Stimulated activated CD4-positive, alpha-beta T cell treated with anti-CD3 and anti-CD28 coated beads, Interleukin-4, amount 100 ng/mL, for 48 hours (primary cell): ENCODE measurements around the gene TTC24.

ENCODE experiments used
- DNase-seq, 2 donors: peaks; one replicate each; pipeline ENCODE4 v3.0.0-alpha.2; 2020; ENCODE audit warnings: low read depth in 2 of 2

The TTC24 gene

DNA sequence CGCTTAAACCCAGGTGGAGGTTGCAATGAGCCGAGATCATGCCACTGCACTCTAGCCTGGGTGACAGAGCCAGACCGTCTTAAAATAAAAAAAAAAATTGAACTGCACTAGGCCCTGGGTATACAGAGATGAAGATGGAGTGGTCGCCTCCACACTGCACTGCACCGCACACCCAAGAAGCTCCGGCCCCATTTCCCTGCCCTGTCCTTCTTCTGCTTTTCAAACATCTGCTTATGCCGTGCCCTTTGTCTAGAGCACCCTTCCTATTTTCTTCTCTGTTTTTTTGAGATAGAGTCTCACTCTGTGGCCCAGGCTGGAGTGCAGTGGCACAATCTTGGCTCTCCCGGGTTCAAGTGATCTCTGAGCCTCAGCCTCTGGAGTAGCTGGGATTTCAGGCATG is 24.6 kb upstream of the TTC24 start:
- no peak for DNase-seq

DNA sequence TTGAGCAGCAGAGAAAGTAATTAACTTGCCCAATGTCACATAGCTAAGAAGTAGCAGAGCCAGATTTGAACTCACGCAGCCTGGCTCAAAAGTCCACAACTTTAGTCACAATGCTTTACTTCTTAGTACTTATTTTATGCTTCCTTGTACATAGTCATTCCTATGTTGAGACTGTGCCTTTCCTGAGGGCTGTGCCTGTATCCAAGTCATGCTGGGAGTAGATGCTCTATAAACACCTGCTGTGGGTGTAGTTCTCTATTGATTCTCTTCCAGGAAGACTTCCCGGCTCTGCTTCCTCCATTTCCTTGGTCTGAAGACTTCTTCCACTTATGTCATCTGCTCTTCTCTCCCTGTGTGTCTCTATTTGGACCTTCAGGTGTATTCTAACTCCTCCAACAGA is 23.8 kb upstream of the TTC24 start:
- DNase-seq: no peak

DNA sequence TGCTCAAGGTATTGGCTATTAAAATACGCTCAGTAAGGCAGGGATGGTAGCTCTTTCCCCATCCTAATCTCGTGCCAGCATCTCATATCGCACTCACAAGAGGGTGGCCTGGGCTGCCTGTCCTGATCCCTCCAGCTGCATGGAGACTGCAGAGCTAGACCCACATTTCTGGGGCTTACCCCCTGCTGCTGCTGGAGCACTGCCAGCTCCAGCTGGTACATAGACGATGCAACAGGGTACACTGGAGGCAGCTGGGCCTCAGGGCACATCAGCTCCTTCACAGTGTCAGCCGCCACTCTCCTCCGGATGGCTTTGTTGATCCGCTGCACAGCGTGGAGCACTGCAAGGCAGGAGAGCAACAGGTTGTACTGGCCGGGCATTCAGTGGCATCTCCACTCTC is 23.2 kb upstream of the TTC24 start:
- DNase-seq: no peak

DNA sequence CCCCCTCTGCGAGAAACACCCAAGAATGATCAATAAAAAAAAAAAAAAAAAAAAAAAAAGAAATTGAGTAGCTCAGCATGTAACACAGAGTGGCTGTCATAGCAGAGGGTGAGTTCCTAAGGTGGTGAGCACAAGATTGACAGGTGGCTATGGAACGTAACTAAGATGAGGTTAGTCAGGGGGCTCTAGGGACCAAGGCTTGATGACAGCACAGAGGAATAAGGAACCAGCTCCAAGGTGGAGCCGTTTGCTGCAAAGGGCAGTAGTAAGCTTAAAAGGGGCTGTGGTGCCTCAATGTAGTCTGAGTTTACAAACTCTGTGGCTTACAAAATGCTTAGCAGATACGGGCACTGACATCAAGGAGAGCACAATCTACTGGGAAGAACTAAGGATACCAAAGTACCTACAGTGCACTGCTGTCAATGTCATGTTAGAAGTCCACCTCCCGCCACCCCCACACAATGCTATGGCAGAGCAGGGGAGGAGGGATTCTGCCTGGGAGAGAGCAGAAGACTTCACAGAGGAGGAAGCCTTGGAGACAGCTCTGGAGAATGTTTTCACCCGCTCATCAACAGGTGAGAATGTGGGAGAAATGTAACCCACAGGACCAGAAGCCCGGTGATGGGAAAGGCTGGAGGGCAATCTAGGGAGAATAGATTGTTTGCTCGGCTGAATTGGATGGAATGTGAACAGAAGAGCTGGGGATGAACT is 20.3 kb upstream of the TTC24 start:
- no peak for DNase-seq

DNA sequence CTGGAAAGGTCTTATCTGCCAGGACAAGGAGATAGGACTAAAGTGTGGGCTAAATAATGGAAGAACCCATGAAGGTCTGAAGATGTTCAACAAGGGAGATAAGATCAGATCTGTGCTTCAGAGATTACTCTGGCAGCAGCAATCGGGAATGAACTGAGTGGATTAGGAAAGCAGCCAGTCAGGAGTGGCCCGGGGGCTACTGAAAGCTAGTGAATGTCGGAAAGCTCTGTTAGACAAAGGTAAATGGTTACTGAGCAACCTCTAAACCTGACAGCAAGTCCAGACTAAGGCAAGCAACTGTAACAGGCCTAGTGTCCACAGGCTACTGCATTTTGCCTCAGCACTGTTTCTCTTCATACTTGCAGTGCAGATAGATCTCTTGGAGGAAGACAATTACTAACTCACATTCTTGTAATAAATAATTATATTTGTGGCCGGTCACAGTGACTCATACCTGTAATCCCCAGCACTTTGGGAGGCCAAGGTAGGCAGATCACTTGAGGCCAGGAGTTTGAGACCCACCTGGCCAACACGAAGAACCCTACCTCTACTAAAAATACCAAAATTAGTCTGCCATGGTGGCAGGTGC is 19.6 kb upstream of the TTC24 start:
- no peak for DNase-seq

DNA sequence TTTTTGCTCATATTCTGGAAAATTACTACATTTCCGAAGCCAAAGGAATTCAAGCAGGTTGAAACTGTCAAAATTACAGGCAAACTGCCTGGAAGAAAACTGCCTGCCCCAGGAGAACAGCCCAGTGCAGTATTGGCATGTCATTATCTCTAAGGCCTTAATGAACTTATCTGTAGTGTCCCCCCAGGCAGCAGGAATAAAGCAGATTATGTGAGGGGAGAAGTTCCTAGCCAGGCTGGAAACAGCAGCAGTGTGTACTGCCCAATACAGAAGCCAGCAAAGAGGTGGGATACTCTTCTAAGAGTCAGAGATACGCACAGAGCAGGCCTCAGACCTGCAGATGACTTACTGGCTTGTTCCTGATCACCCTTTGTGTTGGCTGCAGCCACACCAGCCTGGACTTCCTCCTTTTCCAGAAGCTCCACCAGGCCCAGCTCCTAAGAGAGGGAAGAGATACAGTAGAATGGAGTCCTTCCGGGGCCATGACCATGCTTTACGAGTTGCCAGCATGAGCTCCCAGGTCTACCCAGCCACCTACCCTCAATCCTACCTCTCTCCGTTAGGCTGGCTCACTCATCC is 18.8 kb upstream of the TTC24 start:
- no peak for DNase-seq

DNA sequence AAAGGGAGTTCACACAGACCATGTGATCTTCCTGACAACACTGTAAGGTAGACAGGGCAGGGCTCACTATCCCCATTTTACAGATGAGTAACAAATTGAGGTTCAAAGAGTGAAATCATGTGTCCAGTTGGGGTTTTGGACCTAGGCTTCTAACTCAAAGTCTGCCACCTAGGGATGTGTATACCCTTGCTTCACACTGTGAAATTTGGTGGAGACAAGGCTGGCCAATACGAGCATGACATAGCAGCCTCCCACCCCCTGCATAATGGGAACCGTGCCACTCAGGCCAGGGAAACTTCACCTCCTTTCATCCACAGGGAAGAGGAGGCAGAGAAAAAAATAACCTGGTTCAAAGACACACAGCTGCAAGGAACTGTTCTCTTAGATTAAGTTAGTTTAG is 14.0 kb upstream of the TTC24 start:
- no peak for DNase-seq

DNA sequence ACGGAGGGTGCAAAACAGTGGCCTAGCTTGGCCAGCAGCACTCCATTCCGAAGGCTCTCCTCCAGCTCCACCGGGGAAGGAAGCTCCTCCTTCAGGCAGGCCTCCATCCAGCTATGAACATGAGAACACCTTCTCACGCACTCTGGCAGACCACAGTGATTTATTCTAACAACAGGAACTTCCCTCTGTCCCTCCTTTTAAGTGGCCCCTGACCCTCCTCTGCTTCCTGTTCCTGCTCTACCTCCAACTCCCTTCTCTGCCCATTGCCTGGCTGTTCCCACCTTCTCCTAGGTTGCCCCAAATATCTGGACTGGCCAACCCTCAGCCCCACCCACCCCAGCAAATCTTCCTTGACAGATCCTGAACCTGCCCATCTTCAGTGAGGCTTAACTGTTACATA is 13.1 kb upstream of the TTC24 start:
- no peak for DNase-seq

DNA sequence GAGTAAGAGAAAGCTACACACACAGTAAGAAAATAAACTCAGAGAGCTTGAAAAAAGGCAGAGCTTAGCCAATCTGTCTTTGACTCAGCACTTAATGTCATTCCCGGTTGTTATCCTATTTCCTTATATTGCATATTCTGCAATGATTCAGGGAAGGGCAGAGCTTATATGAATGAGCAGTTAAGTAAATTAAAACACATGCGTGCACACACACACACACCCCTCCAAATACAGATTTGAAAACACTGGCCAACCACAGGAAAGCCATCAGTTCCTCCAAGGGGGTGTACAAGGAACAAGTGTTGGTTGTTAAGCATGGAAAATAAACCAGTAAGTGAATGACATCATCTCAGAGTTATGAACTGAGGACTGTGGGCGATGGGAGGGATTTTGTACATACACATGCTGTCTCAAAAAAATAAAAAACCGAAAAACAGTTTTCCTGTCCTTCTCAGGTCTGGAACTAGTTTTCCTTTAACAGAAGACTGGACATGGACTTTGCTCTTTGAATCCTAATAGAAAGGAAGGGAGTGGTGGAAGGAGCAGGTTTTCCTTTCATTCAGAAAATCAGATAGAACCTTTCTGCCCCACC is 8.2 kb upstream of the TTC24 start:
- no peak for DNase-seq

DNA sequence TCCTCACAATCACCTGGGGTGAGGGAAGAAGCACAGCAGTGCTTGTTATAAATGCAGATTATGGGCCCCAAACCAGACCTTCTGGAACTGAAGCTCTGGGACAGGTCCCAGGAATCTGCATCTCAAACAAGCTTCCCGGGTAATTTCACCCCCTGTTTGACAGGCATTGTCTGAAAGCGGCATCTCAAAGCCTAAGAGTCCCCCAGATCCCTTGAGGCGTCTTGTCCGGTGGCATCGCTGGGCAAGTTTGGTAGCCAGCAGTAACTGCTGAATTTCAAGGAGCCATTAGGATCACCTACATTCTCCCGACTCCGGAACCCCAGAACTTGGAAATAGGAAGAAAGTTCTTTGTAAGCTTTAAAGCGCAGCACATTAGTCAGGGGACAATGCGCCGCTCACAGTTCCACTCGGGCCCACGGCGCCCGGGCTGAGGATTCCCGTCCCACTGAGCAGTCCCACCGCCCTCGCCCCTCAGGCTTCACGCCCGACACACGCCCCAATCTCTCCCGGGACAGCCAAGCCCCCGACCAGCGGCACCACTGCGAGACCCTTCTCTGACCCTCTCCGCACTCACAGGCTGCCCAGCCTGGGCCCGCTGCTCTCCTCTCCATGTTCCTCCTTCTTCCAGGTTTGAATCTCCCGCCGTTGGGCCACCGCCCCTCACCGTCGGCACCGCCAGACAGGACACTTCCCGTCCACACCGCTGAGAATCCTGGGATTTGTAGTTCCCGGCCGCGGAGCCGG is 7.4 kb upstream of the TTC24 start, which contains the start of gene IQGAP3:
TSS of gene IQGAP3 (minus strand) at position 647 of the 744 bp plus-strand sequence. CDS start at position 611, 36 bp downstream.
- DNase-seq: peak; percentile 66 to 68

DNA sequence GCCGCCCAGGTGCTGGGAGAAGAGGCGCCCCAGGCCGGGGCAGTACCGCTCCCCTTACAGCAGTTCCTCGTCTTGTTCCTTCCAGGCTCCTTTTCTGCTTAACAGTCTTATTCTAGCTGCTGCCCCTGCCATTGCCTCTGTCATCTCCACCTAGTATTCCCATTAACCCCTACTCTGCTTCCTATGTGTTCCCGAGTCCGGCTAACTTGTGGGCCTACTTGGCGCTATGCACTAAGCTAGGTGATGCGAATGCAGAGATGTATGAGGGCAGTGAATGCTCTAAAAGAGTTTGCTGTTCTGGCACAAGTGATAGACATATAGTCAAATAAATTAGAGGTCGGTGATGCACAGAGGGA is 6.9 kb upstream of the TTC24 start:
- no peak for DNase-seq

DNA sequence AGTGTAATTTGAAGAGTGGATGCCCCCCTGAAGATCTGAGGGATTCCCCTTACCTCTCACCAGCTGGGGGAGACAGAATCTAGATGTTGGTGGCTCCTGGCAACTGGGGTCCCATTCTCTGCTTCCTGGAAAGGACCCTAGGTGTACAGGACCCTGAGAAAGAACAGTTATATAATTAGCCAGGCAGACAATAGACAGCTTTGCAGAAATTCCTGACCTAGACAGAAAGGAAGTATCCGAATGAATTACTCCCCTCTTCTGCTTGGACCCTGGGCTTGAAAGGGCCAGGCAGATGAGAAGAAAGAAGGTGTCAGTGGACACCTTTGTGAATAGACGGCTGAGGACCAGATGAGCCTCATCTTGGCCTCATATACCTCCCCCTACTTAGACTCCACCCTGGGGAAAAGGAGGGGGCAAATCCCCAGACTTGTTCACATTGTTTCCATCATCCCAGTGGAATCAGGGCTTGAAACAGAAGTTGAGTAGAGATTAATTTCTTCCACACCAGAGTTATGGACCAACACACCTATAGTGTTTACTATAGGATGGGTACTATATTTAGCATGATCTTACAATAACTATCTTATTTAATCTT is 5.4 kb upstream of the TTC24 start:
- DNase-seq: no peak

DNA sequence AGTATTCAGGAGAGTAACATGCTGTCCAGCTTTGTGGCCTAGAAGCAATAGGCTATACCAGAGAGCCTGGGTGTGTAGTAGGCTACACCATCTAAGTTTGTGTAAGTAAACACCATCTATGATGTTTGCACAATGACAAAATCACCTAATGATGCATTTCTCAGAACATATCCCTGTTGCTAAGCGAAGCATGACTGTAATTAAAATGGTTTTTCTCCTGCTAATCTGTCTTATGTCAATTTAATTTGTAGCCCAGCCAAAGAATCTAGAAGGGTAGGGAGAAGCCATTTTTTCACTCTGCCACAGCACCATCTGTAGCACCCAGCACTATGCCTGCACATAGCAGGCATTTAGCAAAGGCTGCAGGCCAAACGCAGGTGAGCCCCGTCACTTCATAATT is 2.0 kb upstream of the TTC24 start:
- no peak for DNase-seq

DNA sequence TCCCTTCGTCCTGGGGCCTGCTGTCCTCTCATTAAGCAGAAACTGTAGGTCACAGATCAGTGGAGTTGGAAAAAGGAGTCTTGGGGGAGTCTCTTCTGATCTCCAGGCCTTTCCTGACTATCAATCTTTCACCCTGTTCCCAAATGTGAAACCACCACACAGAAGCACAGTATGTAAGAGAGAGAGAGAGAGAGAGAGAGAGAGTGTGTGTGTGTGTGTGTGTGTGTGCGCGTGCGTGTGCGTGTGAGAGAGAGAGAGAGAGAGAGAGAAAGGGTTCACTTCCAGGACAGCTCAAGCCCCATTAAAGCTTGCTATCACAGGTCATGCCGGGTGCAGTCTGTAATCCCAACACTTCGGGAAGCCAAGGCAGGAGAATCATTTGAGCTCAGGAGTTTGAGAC is 1.5 kb upstream of the TTC24 start:
- no peak for DNase-seq

DNA sequence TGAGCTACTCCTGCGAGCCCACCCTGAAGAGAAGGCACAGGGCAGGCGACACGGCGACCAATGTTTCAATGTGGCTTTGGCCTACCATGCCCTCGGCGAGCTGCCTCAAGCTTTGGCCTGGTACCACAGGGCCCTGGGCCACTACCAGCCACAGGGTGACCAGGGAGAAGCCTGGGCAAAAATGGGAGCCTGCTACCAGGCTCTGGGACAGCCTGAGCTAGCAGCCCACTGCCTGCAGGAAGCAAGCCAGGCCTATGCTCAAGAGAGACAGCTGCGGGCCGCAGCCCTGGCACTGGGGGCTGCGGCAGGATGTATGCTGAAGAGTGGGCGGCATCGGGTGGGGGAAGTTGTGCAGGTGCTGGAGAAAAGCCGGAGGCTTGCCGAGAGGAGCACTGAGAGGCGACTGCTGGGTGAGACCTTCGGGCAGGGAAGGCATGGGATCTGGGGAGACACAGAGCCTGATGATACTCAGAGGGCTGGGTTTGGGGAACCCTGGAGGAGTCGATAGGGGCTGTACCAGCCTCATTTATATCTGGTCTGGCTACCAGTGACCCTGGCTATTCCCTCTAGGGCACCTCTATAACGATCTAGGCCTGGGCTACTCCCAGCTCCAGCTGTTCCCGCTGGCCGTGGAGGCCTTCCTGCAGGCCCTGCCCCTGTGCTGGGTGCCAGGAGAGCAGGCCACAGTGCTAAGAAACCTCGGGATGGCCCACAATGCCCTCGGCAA is 2.3 kb downstream of the TTC24 start:
- no peak for DNase-seq

DNA sequence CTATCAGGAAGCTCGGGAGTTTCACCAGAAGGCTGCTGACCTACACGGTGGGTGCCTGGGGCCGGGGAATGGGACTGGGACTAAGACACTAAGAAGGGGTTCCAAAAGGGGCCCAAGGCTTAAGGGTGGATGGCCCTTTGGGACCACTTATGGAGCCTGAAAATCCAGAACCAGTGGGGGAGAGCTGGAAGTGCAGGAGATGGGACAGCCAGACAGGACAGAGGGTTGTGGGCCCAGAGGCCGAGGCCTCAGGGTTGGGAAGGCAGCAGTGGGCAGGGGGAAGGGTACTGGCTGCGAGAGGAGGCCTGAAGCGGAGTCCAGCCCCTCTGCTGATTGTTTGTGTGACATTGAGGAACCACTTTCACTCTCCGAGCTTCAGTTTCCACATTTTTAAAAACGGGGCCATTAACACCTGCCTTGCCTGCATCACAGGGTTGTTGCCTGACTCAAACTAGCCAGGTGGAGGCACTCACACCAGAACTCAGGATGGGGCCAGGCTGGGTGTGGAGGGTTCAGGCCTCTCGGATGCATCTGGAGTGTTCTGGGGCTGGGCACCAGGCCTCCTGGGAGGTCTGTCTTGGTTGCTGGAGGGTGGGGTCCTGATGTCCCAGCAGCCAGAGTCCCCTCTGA is 3.0 kb downstream of the TTC24 start:
- DNase-seq: no peak

DNA sequence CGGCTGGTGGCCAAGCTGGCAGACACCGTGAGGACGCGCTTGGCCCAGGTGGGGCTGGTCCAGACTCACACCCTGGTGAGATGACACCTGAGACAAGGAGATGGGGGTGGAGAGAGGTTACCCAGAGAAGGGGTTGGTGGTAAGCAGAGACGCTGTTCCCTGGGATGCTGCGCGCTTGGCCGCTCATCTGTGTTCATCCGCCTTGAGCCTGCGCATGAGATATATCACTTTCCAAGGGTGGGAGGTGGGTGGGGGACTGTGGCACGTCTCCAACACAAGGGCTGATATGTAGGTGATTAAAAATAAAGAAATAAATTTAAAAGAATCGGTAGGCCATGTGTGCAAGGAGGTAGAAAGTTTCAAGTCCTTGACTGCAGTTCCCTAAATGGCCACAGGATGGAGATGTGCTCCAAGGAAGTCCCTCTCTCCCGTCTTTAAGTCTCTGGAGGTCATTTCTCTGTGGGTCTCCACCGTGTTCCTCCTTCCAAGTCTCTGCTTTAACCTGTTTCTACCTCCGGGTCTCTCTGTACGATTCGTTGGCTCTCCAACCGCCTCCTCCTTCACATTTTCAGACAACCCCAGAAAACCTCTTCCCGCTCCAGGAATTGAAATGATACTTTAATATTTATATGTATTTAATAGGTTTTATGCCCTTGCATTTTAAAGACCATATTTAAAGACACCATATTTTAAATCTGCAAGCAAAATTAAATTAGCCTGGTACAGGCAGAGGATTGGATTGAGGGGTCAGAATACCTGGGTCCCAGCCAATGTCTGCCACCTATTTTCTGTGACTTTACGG is 4.5 kb downstream of the TTC24 start:
- DNase-seq: peak; percentile 68 to 73

DNA sequence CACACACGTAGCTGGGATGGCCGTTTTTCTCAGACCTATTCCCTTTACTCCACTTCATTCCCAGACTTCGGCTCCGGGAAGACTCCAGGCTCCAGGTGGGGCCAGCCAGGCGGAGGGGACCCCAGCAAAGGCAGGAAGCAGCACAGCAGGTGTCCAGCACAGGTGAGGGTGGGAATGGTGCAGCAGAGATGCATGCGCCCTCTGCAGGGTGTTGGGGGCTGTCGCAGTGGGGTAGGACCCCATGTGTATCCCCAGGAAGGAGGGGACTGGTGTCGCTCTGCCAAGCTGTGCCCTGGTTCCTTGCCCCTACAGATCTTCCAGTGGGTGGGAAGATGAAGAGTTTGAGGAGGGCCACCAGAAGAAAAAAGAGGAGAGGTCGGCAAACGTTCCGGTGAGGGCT is 5.3 kb downstream of the TTC24 start:
- DNase-seq: no peak

DNA sequence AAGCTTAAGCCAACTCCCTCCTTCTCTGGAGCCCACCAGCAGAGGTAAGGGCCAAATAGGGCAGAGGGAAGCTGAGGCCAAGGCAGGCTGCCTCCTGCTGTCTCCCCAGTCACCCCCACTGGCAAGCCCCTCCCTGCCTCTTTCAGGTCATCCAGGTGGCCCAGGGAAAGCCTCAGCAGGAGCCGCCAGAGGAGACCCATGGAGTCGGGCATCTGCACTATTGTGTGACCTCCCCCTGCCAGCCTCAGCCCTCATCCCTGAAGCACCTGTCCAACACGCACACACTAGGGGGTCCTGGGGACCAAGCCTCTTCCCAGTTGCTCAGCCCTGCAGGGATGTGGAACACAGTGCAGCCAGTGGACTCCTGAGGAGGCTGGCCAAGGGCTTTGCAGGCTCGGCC is 6.8 kb downstream of the TTC24 start:
- DNase-seq: no peak

DNA sequence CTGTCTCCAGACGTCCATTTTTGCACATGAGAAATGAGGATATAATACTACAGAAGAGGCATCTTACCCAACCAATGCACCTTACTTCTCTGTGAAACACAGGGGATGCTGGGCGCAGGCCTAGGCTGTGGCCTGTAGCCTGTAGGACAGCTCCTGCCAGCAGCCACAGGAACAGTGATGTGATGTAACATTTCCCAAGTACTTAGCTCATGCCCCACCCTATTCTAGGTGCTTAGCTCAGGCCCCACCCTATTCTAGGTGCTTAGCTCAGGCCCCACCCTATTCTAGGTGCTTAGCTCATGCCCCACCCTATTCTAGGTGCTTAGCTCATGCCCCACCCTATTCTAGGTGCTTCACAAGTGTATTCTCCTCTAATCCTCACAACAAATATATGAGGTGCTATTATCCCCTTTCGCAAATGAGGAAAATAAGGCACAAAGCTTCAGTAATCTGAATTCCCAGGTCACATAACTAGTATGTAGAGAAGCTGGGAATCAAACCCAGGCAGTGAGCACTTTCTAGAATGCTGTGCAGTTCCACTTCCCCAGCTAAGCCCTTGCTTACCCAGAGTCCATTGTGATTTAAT is 7.5 kb downstream of the TTC24 start:
- no peak for DNase-seq
